HepG2 (cell line): ENCODE measurements around the gene RNPEPL1. TPM values are rescaled to one million over a fixed set of nuclear protein-coding genes. Genes with fewer than 3 reads are reported as not detected.
A peak's percentile ranks its signal among the peaks of the same experiment; 100 is the strongest.

Experiments
- CC2D1A ChIP-seq: sonication (generic); formaldehyde crosslinking; IDR thresholded peaks from 2 replicates; pipeline ENCODE4 v1.8.1; 2023; ENCODE audit warnings: mild to moderate bottlenecking, missing genetic modification reagents
- HES4 ChIP-seq: sonication (generic); formaldehyde crosslinking; IDR thresholded peaks from 2 replicates; pipeline ENCODE4 v1.9.0; 2021; ENCODE audit warnings: mild to moderate bottlenecking, missing genetic modification reagents, borderline replicate concordance
- IKZF1 ChIP-seq: fragments of 450-650 bp; IDR thresholded peaks from 2 replicates; pipeline ENCODE4 v1.7.1; 2016
- ISL2 ChIP-seq: sonication (generic); formaldehyde crosslinking; IDR thresholded peaks from 2 replicates; pipeline ENCODE4 v1.5.0; 2020; ENCODE audit warnings: missing genetic modification reagents
- JARID2 ChIP-seq: sonication (generic); formaldehyde crosslinking; IDR thresholded peaks from 2 replicates; pipeline ENCODE4 v1.8.1; 2023; ENCODE audit warnings: missing genetic modification reagents, inconsistent platforms; ENCODE audit not compliant: insufficient replicate concordance
- MAF1 ChIP-seq: sonication (generic); formaldehyde crosslinking; IDR thresholded peaks from 2 replicates; pipeline ENCODE4 v1.5.0; 2020; ENCODE audit warnings: missing genetic modification reagents, borderline replicate concordance
- MYC ChIP-seq: sonication (generic); formaldehyde crosslinking; IDR thresholded peaks from 2 replicates; pipeline ENCODE4 v1.9.0; 2021; ENCODE audit warnings: missing genetic modification reagents, borderline replicate concordance
- NBN ChIP-seq: fragments of 450-650 bp; conservative IDR thresholded peaks from 2 replicates; pipeline ENCODE4 v1.6.1; 2017
- PHF5A ChIP-seq: IDR thresholded peaks from one replicate; pipeline ENCODE4 v1.6.1; 2018; ENCODE audit warnings: low read depth, missing genetic modification reagents; ENCODE audit not compliant: unreplicated experiment
- PTBP1 ChIP-seq: fragments of 200-400 bp; formaldehyde crosslinking; IDR thresholded peaks from 2 replicates; pipeline ENCODE4 v1.6.1; 2018; ENCODE audit warnings: low read length, low read depth; ENCODE audit not compliant: poor library complexity, severe bottlenecking
- SCMH1 ChIP-seq: sonication (generic); formaldehyde crosslinking; IDR thresholded peaks from 2 replicates; pipeline ENCODE4 v1.9.0; 2021; ENCODE audit warnings: missing genetic modification reagents, mild to moderate bottlenecking, borderline replicate concordance
- TAF15 ChIP-seq: fragments of 200-400 bp; formaldehyde crosslinking; IDR thresholded peaks from one replicate; pipeline ENCODE4 v1.6.1; 2018; ENCODE audit warnings: mild to moderate bottlenecking, low read depth, low read length; ENCODE audit not compliant: poor library complexity, severe bottlenecking
- THAP9 ChIP-seq: sonication (generic); formaldehyde crosslinking; IDR thresholded peaks from 2 replicates; pipeline ENCODE4; 2020; ENCODE audit warnings: missing genetic modification reagents, mild to moderate bottlenecking, borderline replicate concordance
- ZFAT ChIP-seq: sonication (generic); formaldehyde crosslinking; conservative IDR thresholded peaks from 2 replicates; pipeline ENCODE4 v1.8.1; 2023; ENCODE audit warnings: missing genetic modification reagents, inconsistent platforms
- ZFP36L2 ChIP-seq: sonication (generic); formaldehyde crosslinking; IDR thresholded peaks from 2 replicates; pipeline ENCODE4 v1.4.0; 2020; ENCODE audit warnings: missing genetic modification reagents
- ZFYVE20 ChIP-seq: sonication (generic); formaldehyde crosslinking; IDR thresholded peaks from 2 replicates; pipeline ENCODE4 v1.8.0; 2023; ENCODE audit warnings: low read depth, mild to moderate bottlenecking, moderate library complexity, missing genetic modification reagents, borderline replicate concordance
- ZNF253 ChIP-seq: sonication (generic); formaldehyde crosslinking; IDR thresholded peaks from 2 replicates; pipeline ENCODE4 v1.8.0; 2022; ENCODE audit warnings: mild to moderate bottlenecking, missing genetic modification reagents, borderline replicate concordance
- ZNF33B ChIP-seq: sonication (generic); formaldehyde crosslinking; IDR thresholded peaks from 2 replicates; pipeline ENCODE4 v1.5.1; 2020; ENCODE audit warnings: mild to moderate bottlenecking, missing genetic modification reagents
- ZNF547 ChIP-seq: sonication (generic); formaldehyde crosslinking; IDR thresholded peaks from 2 replicates; pipeline ENCODE4 v1.5.1; 2020; ENCODE audit warnings: mild to moderate bottlenecking, missing genetic modification reagents
- polyA plus RNA-seq, 8 experiments: library from polyadenylated mRNA; depleted of rRNA in 3 of 8; stranded (reverse) in 7 of 8; unstranded in 1 of 8; fragments of >200 nt; fragmentation: Illumina TruSeq in 4 of 8; extraction: Trizol in 4 of 8; gene quantifications; 2 replicates each; pipeline versions ENCODE4 v1.2.1 to v1.2.3, GENCODE V29; 2011 to 2016; ENCODE audit warnings: low read depth in 4 of 8, missing spikeins in 1 of 8, mixed read lengths in 1 of 8; ENCODE audit not compliant: insufficient read depth in 1 of 8
- total RNA-seq, 5 experiments: library from RNA; depleted of rRNA; stranded (reverse); fragments of >200 nt; fragmentation: Illumina TruSeq; extraction: Trizol; gene quantifications; 2 replicates each; pipeline ENCODE4 v1.2.3, GENCODE V29; 2016; ENCODE audit warnings: low read depth in 1 of 5
- TF ChIP-seq, protein P1 (sequence below): sonication (generic); formaldehyde crosslinking; IDR thresholded peaks from 2 replicates; pipeline ENCODE4 v1.8.0; 2022; ENCODE audit warnings: missing genetic modification reagents, mild to moderate bottlenecking, inconsistent platforms, borderline replicate concordance
- TF ChIP-seq, protein P2 (sequence below): sonication (generic); formaldehyde crosslinking; IDR thresholded peaks from 2 replicates; pipeline ENCODE4 v1.5.0; 2020; ENCODE audit warnings: mild to moderate bottlenecking, missing genetic modification reagents
- TF ChIP-seq, protein P3 (sequence below): sonication (generic); formaldehyde crosslinking; IDR thresholded peaks from 2 replicates; pipeline ENCODE4 v1.5.0; 2020; ENCODE audit warnings: missing genetic modification reagents

The RNPEPL1 gene
- total and polyA plus RNA-seq, 2 of the 13 experiments (the other 11 are each of a cell fraction or from before 2014, with no cell fraction given): 13.0 to 18.0 TPM

DNA sequence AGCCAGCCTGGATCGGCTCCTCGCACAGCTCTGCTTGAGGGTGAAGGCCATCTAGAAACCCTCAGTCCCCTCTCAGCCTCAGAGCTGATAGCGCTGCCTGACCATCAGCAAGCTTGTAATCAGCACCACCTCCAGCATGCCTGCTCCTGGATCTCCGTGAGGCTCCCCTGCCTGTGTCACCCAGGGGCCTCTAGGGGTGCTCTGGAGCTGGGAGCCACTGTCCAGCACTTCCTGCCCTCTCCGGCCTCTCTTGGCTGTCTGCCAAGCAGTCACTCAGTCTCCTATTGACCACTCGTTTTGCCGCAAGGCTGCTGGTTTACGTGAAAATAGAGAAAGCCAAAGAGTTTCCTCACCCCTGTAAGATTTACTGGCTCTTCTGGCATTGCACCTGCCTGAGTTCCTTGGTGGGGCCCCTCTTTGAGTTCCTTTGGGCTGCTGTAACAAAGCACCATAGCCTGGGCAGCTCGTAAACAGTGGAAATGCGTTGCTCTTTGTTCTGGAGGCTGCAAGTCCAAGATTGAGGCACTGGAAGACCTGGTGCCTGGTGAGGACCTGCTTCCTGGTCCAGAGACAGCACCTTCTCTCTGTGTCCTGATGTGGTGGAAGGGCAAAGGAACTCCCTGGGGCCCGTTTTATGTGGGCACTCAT, 36.1 kb downstream of the RNPEPL1 start (continued):
- TF ChIP-seq JARID2 (CRISPR knock-in tag) (no peak), IKZF1 (no peak), ZNF547 (no peak; the same call in 1 of the 2 replicates), MYC (CRISPR knock-in tag) (peak; percentile 87; the same call in 1 of the 2 replicates), ZNF253 (no peak), ISL2 (CRISPR knock-in tag) (peak; percentile 71; the same call in 1 of the 2 replicates), SCMH1 (no peak), PHF5A (CRISPR knock-in tag) (peak; percentile 63), ZFP36L2 (CRISPR knock-in tag) (no peak), ZFAT (CRISPR knock-in tag) (no peak), ZNF33B (CRISPR knock-in tag) (no peak), TAF15 (no peak), HES4 (CRISPR knock-in tag) (no peak; the same call in 1 of the 2 replicates), NBN (no peak), ZFYVE20 (CRISPR knock-in tag) (no peak), PTBP1 (no peak), THAP9 (CRISPR knock-in tag) (no peak), MAF1 (CRISPR knock-in tag) (no peak), CC2D1A (CRISPR knock-in tag) (no peak)
- TF ChIP-seq, protein P1, sequence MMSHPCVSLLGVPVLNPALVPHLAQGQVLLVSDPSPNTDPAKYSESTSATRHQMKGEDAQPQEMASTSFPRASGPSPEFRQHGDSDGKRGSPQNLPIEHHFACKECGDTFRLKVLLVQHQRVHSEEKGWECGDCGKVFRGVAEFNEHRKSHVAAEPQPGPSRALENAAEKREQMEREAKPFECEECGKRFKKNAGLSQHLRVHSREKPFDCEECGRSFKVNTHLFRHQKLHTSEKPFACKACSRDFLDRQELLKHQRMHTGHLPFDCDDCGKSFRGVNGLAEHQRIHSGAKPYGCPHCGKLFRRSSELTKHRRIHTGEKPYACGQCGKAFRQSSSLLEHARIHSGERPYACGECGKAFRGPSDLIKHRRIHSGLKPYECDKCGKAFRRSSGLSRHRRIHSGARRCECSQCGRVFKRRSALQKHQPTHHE: no peak
- TF ChIP-seq, protein P2, sequence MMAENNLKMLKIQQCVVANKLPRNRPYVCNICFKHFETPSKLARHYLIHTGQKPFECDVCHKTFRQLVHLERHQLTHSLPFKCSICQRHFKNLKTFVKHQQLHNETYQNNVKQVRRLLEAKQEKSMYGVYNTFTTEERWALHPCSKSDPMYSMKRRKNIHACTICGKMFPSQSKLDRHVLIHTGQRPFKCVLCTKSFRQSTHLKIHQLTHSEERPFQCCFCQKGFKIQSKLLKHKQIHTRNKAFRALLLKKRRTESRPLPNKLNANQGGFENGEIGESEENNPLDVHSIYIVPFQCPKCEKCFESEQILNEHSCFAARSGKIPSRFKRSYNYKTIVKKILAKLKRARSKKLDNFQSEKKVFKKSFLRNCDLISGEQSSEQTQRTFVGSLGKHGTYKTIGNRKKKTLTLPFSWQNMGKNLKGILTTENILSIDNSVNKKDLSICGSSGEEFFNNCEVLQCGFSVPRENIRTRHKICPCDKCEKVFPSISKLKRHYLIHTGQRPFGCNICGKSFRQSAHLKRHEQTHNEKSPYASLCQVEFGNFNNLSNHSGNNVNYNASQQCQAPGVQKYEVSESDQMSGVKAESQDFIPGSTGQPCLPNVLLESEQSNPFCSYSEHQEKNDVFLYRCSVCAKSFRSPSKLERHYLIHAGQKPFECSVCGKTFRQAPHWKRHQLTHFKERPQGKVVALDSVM: peak; percentile 55; the same call in 1 of the 2 replicates
- TF ChIP-seq, protein P3, sequence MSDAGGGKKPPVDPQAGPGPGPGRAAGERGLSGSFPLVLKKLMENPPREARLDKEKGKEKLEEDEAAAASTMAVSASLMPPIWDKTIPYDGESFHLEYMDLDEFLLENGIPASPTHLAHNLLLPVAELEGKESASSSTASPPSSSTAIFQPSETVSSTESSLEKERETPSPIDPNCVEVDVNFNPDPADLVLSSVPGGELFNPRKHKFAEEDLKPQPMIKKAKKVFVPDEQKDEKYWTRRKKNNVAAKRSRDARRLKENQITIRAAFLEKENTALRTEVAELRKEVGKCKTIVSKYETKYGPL (CRISPR knock-in tag): no peak
